HG03558 (cell line): ENCODE results near the gene CCNL1.

Experiments used
- ATAC-seq: cut with Tn5 transposase; IDR thresholded peaks from one replicate; pipeline ENCODE4 v1.9.1; 2021; ENCODE audit warnings: moderate number of reproducible peaks; ENCODE audit not compliant: unreplicated experiment; ENCODE audit errors: extremely low read depth

Gene CCNL1

DNA sequence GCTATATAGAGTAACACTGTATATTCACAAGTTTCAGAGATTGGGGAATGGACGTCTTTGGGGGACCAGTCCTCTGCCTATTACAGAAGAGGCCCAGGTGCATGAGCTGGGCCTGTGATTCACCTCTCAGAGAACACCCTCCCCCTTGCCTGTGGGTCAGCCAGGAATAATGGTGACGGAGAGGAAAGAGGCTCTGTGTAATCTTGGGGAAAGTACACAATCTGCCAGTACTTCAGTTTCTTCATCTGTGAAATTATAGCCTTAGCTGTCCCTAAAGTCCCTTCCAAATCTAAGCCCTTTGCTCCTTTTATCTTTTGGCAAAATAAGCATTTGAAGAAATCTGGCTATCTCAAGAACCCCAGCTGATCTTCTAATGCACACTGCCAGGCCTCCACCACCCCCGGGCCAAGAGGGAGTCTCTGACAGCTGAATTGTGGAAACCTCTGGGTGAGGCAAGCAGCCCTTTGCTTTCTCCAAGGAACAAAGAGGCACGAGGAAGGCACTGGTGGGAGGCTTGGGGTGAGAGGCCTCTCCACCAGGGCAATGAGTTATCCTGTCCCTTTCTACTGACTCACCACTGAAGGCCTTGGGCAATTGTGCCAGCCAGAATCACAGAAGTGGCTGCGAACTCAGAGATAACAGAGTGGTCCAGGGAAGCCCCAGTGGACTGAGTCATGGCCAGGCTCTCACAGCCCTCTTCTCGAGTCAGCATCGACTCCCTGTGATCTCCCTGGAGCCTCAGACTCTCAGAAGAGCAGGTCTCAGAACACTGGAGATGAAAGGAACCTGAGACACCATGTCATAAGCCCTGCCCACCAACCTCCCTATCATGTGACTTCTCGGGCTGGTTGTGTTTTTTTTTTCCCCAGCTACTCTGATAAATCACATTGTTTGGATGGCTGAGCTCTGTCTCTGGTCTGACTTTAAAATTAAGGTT, 31.8 kb downstream of the CCNL1 start:
- ATAC-seq, result peak; percentile 36

DNA sequence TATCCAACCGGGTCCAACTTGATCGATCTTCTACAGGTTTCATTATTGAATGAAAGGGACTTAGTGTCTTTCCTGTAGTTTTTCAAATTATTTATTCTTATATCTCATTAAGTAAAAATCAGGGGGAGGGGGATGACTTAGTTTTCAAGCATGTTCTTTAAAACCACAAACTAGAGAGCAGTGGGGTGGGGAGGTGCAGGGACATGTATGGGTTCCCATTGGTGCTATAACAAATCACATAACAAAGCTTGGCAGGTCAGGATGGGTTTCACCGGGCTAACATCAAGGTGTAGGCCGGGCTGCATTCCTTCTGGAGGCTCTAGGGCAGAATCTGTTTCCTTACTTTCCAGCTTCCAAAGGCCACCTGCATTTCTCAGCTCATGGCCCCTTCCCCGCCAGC, 32.7 kb downstream of the CCNL1 start:
- no peak for ATAC-seq

DNA sequence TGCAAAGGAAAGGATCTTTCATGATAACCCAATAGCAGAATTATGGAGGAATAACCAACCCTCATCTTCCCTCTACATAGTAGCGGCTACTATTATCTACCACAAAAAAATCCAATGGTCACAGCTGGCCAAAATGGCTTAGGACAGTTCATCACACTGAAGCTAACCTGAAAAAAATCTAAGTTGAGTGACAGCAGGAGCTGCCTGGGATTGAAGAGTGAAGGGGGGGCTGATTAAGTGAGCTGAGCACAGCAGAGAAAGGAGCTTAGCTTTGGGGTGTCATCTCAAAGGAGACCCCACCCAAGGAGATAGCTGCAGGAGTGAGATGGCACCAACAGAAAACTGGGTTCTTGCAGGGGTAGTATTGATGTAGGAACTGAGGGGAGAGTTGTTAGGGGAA, 33.6 kb downstream of the CCNL1 start:
- ATAC-seq, result no peak

DNA sequence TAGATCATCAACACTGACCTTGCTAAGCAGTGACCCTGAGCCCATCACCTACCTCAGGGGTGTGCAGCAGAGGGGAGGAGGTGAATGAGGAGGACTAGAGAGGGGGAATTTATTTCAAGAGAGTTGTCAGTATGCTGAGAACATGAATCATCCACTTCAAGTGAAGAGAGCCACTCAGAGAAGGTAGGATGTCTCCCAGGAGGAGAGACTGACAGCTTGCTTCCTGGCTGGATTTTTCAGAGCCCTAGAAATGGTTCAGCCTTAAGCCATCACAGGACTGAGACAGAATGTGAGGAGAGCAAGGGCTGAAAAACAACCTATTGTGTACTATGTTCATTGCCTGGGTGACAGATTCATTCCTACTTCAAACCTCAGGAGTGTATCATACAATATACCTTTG, 34.8 kb downstream of the CCNL1 start:
- ATAC-seq, result no peak

DNA sequence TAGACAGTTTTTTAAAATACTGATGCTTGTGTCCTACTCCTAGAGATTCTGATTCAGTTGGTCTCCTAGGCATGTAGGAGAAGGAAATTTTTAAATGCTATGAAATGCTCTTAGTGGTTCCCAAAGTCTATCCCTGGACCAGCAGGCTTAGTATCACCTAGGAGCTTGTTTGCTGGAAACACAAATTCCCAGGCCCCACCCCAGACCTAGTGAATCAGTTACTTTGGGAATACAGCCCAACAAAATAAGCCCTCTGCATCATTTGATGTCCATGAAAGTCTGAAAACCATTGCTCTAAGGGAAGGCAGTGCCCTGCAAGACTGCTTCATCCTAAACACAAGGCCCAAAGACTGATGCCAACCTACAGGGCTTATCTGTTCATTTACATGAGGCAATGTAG, 36.3 kb downstream of the CCNL1 start:
- no peak for ATAC-seq

DNA sequence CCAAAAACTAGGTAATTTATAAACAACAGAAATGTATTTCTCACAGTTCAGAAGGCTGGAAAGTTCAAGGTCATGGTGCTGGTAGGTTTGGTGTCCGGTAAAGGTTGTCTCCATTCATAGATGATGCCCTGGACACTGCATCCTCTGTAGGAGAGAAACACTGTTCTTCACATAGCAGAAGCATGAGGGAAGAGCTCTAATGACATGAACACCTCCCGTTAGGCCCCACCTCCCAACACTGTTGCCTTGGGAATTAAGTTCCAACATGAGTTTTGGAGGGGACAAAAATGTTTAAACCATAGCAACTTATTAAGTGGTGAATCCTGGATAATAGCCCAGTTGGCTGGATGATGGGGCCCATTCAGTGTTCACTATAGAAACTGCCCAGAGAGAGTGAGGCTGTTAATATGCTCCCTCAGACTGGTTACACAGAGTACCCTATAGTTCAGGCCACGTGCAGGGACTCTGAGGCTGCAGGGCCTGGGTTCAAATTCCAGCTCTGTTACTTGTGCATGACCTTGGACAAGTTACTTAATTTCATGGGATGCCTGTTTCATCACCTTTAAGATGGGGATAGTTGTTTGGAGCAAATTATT, 37.0 kb downstream of the CCNL1 start:
- no peak for ATAC-seq

DNA sequence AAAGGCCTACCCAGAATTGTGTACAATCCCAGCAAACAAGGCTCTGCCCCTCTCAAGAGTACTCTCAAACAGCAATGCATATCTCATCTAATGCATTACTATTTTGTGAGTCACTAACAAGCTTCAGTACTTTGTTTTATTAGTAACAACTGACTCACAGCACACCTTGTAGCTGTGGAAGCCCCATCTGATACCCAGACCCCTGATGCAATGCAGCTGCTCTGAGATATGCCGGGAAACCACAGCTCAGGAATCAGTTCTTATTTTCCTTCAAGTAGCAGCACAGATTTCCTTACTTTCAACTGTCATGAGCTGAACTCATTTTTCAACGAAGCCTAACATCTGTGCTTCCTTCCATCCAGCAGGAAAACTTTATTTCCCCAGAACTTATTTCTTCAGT, 37.8 kb downstream of the CCNL1 start:
- ATAC-seq, result no peak

DNA sequence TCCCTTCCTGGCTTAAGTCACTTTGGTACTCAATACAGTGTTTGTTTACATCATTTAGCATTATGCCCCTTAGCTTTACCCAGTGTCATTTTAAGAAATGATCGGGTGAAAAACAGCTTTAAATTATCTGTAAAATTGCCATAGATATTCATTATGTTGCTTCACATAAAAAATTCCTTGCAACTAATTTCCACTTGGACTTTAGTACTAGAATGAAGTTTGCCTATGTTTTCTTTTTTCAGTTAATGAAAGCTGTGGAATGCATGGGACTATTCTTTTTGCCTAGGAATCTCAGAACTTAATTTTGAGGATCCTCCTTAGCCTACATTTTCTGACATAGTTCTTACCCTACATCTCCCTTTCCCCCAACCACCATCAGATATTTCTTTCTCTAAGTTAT, 38.4 kb downstream of the CCNL1 start:
- ATAC-seq, result no peak

DNA sequence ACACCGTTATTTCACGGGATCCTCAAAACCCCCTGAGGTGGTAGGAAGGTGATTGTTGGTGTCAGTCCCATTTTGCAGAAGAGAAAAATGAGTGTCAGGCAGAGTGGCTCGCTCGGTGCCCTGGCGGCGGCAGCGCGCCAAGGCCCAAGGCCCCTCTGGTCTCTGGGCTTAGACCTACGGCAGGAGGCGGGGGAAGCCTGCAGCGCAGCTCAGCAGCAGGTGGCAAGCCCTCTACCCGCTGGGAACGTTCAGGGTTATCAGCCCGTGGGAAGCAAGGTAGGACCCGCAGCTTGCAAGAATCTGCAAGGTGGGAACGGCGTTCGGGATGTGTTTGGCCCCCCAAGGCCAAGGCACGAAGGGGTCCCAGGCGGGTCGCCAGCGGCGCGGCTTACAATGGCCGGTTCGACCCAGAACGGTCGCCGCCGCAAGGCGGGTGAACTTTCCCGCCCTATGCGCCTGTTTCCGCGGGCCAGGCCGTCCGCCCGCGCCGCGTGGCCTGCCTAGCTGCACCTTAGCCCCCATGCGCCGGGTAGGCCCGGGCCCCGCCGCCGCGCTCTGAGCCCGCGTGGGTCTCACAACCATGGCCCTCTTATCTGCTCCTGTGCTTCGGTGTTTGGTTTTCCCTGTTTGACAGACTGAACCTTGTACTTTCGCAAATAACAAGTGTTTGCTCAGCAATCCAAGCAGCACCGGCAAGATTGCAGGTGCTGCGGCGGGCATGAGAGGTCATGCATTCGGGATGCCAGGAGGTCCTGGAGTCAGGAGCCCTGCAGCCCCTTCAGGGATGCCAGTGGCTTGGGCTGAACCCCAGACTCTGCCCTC, 39.7 kb downstream of the CCNL1 start:
- ATAC-seq, result no peak

DNA sequence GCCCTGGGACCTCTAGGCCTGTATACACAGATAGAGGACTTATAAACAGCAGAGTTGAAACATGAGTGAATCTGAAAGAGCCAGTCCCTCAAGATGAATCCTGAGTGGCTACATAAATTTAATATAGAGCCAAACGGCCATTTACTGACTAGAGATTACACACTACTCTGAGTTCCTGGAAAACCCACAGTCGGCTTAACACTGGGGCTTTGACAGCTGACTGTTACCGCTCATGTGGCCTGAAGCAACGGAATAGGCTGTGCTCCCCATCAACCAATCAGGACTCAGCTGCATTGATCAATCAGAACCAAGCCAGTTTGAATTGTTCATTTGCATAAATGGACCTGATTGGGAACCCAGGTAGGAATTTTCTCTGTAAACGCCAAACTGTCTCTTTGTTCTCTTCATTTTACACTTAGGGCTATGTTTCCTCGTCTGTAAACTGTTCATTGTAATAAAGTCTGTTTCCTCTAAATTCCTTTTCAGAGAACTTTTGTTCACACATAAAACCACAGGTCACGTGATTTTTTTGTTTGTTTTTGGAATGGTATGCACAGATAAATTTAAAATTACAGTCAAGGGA, 40.5 kb downstream of the CCNL1 start:
- no peak for ATAC-seq

DNA sequence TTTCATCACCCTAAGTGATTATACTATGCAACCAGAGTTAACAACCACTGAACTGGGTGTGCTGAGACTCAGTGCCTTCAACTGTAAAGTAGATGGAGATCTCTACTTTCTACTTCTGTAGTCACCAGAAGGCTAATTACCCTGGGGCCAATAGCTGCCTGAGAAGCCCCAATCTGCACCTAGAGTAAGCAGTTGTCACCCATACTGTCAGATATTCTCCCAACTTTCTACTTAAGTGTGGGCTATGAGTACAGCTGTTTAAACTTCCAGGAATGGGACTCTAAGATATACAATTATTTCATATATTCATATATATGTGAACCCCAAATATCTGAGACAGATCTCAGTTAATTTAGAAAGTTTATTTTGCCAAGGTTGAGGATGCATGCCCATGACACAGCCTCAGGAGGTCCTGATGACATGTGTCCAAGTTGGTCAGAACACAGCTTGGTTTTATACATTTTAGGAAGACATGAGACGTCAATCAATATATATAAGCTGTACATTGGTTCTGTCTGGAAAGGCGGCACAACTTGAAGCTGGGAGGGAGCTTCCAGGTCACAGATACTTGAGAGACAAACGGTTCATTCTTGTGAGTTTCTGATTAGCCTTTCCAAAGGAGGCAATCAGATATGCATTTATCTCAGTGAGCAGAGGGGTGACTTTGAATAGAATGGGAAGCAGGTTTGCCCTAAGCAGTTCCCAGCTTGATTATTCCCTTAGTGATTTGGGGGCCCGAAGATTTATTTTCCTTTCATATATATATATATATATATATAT, 41.9 kb downstream of the CCNL1 start:
- no peak for ATAC-seq

DNA sequence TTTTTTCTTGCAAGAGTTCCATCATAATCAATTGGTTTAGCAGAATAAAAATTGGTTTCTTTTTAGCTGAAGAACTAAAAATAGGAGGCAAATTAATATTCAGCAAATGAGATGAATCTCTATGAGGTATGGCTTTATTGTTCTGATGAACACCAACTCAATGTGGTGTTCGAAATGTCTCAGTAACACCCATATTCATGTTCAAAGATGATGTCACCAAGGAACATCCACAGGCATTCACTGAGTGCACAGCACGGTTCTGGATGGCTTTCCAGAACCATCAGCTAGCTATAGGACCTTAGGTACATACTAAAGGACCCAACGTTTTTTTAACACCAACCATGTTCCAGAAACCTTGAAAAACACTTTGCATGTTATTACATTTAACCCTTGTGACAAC, 42.7 kb downstream of the CCNL1 start:
- no peak for ATAC-seq

DNA sequence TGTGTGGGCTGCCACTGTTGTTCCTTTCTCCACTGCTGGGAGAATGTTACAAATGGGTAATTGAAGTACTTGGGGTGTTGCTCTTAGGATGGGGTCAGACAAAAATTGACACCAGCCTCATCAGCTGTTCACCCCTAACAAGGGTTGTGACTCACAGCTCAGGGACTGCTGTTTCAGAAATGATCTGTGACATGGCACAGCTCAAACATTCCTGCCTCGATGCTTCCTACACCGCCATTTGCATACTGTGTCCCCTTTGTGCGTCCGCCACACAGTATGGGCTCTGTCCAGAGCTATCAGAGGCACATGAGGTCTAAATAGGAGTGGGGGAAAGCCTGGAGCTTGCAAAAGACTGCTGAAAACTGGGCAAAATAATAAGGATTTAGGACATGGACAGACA, 43.9 kb downstream of the CCNL1 start:
- no peak for ATAC-seq

DNA sequence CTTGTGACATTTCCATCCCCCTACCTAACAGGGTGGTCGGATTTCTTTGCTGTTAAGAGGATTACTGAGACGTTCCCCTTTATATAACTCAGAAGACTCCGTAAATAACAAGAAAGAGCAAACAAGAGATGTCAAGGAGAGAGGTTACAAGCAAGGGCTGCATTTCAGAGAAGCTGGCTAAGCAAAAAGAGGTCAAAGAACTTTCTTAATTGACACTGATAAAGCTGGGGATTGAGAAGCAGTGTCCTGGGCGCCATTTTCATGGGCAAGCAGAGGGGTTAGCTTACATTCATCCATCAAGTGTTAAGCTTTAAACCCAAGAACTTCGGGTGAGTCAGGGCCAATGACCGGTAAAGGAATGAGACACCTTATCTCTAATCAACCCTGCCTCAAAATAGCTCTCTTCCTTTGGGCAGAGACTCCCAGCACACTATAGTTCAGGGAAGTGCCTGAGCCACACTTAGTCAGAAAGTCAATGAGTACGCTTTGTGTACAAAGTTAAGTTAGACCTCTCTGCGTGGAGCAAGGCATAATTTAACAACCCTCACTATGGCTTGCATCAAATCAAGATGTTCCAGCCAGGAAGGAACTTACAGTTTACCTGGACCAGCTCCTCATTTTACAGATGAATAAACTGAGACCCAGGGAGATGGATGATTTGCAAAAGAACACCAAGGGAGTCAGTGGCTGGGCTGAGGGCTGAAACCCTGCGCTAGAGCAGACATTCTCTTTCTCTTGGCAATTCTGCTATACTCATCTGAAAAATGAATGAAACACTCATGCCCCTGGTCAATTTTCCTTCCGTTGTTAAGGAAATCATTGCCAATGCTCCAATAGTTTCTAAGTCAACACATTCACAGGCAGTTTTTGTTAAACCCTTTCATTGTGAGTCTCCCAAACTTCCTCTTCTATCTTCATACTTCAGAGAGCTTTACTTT, 44.6 kb downstream of the CCNL1 start:
- no peak for ATAC-seq

DNA sequence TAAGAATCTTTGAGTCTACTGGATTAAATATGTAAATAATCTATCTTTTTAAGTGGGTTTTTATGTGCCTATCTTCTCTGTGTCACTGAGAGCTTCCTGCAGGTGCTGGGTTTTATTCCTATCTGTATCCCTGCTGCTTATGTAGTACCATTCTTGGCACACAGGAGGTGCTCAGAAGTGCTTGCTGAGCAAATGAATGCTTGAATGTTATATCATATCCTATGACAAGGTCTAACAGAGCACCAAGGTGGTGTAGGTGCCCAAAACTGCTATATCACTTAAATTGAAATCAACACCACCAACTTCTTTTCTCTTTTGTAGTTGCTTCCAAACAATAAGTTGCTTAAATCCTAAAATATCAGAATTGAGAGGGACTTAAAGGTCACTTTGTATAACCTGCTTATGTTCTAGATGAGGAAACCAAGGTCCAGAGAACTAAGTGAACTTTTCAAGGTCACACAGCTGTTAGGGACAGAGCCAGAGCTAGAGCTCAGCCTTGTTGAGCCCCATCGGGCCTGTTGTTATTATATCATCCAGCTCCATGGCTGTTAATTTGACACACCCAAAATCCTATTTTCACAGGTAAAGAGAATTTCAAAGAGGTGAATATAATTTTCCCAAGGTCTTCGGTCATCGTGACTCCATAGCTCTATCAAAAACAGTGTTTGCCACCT, 46.0 kb downstream of the CCNL1 start:
- ATAC-seq, result no peak

DNA sequence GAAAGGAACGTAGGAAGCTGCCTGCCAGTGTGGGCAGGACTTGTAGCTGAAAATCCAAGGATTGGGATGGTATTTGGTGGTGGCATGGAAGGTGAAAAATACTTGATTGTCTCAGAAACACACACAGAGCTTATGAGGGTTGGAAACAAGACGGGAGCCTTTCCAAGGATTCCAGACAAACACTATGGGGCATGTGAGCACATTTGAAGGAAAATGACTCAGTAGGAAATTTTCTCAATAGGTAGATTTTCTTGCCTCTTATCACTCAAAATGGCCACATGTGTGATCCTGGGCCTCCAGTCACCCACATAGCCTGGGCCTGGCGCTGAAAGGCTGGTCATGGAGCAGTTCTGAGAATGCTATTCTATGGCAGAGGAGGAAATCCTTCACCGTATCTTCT, 47.4 kb downstream of the CCNL1 start:
- ATAC-seq, result no peak

DNA sequence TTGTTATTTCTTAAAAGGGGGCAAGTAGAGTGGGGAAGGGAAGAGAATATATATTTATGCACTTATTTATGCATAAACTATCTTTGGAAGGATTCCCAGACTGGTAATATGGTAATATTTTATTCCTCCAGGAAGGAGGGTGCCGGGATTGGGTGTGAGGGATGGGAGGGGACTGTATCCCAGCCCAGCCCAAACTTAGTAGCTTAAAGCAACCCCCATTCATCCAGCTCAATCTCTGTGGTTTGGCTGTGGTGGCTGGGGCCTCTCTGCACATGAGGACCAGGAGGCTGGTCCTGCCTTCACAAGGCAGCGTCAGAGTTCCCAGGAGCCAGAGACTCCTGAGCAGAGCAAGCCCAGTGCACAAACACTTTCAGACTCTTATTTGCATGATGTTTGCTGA, 48.4 kb downstream of the CCNL1 start:
- no peak for ATAC-seq

DNA sequence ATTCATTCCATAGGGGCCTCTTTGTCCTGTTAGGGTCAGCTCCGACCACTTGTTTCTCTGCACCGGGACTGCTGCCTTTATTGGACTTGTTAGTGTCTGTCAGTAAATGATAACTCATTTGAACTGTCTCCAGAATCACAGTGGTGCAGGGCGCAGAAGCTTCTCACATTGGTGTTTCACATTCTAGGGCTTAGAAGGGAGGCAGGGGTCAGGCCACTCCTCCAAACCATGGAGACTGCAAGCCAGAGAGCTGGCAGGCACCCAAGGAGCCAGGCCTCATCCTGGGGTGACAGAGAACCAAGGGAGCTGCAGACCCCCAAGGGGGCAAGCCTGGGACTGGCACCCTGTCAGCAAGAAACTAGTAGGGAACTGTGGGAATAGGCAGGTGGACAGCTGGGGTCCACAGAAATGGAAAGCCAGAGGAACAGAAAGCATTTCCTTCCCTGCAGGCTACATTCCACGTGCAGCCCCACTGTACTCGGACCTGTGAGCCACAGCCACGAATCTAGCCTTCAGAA, 49.1 kb downstream of the CCNL1 start:
- ATAC-seq, result no peak
